PC-9 (cell line): ENCODE measurements around the gene AGAP9. TPM values are rescaled to one million over a fixed set of nuclear protein-coding genes. Genes with fewer than 3 reads are reported as not detected.
A peak's percentile ranks its signal among the peaks of the same experiment; 100 is the strongest.
"Not testable (repeated sequence)": the region's sequence is repeated elsewhere in the genome, so short reads cannot be mapped to it uniquely, and the experiment has no call there.

Experiments
- BruUV-seq: library from RNA; stranded (reverse); fragments of 400-500 nt; replicated peaks from 2 replicates; lab custom pipeline; 2021; lab: Mats Ljungman, UMichigan
- CTCF ChIA-PET: fragments of 300-600 bp; sonication (Branson Sonifier 250); formaldehyde crosslinking; loops from one replicate; lab custom pipeline; 2022; ENCODE audit warnings: antibody characterized with exemption; lab: Charles Lee
- POLR2A ChIA-PET: fragments of 300-600 bp; sonication (Branson Sonifier 250); formaldehyde crosslinking; loops from one replicate; lab custom pipeline; 2022; ENCODE audit warnings: antibody characterized with exemption; ENCODE audit not compliant: unreplicated experiment; lab: Charles Lee
- DNase-seq, 2 experiments: peaks; one replicate each; pipeline versions ENCODE4 v3.0.0 to v3.0.0-alpha.2; 2015 to 2022; ENCODE audit warnings: mixed read lengths in 1 of 2
- H2AFZ ChIP-seq: fragments of 200-600 bp; sonication (generic); 2 replicates; pipeline ENCODE4 v1.8.1; 2017; ENCODE audit warnings: antibody characterized with exemption
- H3F3A ChIP-seq: fragments of 200-600 bp; sonication (generic); 2 replicates; pipeline ENCODE4 v1.8.1; 2017; ENCODE audit warnings: antibody characterized with exemption, mild to moderate bottlenecking, low read depth; ENCODE audit not compliant: insufficient read depth
- H3K27ac ChIP-seq: fragments of 200-600 bp; sonication (generic); 2 replicates; pipeline ENCODE4 v1.6.1; 2016; ENCODE audit warnings: mixed run types
- H3K27me3 ChIP-seq: fragments of 200-600 bp; sonication (generic); 2 replicates; pipeline ENCODE4 v1.6.1; 2016; ENCODE audit warnings: low read depth, mixed run types; ENCODE audit not compliant: insufficient read depth
- H3K36me3 ChIP-seq: fragments of 200-600 bp; sonication (generic); 2 replicates; pipeline ENCODE4 v1.6.1; 2016; ENCODE audit warnings: low read depth, mixed run types
- H3K4me1 ChIP-seq: fragments of 200-600 bp; sonication (generic); replicated peaks from 2 replicates; pipeline ENCODE4 v1.6.1; 2016; ENCODE audit warnings: mixed run types; ENCODE audit not compliant: insufficient read depth
- H3K4me2 ChIP-seq: fragments of 200-600 bp; sonication (generic); 2 replicates; pipeline ENCODE4 v1.6.1; 2017; ENCODE audit warnings: mixed run types
- H3K4me3 ChIP-seq: fragments of 200-600 bp; sonication (generic); 2 replicates; pipeline ENCODE4 v1.6.1; 2016; ENCODE audit warnings: mixed run types
- H3K79me2 ChIP-seq: fragments of 200-600 bp; sonication (generic); 2 replicates; pipeline ENCODE4 v1.6.1; 2017; ENCODE audit warnings: low read depth, mixed run types
- H3K9me2 ChIP-seq: fragments of 200-600 bp; sonication (generic); 2 replicates; pipeline ENCODE4 v1.8.1; 2017; ENCODE audit warnings: mild to moderate bottlenecking; ENCODE audit not compliant: insufficient read depth
- H3K9me3 ChIP-seq: fragments of 200-600 bp; sonication (generic); 2 replicates; pipeline ENCODE4 v1.8.1; 2016; ENCODE audit warnings: low read depth; ENCODE audit not compliant: insufficient read depth
- H4K20me1 ChIP-seq: fragments of 200-600 bp; sonication (generic); 2 replicates; pipeline ENCODE4 v1.8.1; 2017; ENCODE audit not compliant: insufficient read depth
- intact Hi-C: fragments of 100-400 bp; cut with micrococcal nuclease; formaldehyde crosslinking; loops from one replicate; pipeline ENCODE4 v1.10.0; 2022; ENCODE audit not compliant: unreplicated experiment
- total RNA-seq: library from RNA; stranded (reverse); gene quantifications from 2 replicates; pipeline ENCODE4 v1.2.3, GENCODE V29; 2021

Gene AGAP9
- total RNA-seq, 1 experiment from 2014 or later, result 14.1 TPM

DNA sequence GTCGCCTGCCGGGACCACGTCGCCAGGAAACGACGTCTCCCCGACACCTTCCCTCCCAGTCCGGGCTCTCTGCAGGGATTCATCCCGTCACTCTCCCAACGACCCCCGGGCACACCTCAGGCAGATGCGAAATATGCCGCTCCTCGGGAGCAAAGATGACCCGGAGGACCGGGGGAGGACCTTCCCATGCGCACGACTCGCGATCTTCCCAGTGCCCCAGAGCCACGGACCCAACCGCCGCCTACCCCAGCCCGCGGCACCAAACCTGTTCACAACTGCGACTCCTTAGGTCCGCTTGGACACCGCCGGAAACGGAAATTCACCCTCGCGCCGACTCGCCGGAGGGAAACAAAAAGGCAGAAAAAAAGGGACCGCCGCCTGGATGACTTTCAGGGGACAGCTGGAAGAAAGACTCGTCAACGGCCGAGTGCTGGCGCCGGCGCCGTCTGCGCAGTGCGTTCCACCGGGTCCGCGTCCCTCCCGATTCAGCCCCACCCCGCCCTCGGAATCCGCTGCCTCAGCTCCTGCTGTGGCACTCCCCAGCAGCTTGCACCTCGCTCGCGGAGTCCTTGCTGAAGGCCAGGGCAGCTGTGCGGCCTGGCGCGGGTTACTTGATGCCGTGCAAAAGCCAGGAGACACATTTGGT, 29.9 kb upstream of the AGAP9 start:
- CTCF ChIA-PET, BruUV-seq, intact Hi-C loops, H4K20me1 ChIP-seq, H3K36me3 ChIP-seq, POLR2A ChIA-PET, H3K79me2 ChIP-seq, H3K9me2 ChIP-seq, H3K27me3 ChIP-seq, H3K4me1 ChIP-seq, H3K9me3 ChIP-seq: not testable (repeated sequence)
- Histone ChIP-seq H2AFZ (peak overlapping the region; percentile 96), H3F3A (peaks cover 10% of the 10 kb centered on the region; the same call in 1 of the 2 replicates), H3K4me3 (peak overlapping the region; percentile 67), H3K4me2 (peak overlapping the region; percentile 84), H3K27ac (peak overlapping the region; percentile 70)
- peak; percentile 79 to 90 for DNase-seq

DNA sequence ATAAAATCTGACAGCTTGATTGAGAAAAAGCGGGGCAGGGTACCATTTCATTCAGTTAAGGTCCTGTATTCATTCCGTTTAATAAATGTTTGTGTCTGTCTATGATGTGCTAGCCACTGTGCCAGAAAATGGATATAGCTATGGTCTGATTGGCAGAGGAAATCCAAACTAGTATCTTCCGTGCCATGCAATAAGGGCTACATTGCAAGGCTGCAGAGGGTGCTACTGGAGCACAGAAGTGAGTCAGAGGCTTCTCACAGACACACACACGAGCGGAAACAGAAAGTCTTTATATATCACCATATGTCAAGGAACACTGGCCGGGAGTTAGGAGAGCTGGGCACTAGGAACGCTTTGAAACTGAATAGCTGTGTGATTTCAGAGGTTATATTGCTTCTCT, 29.3 kb upstream of the AGAP9 start:
- BruUV-seq, H3K27me3 ChIP-seq, H3F3A ChIP-seq, CTCF ChIA-PET, intact Hi-C loops, H3K9me3 ChIP-seq, H3K9me2 ChIP-seq, H3K36me3 ChIP-seq, H3K79me2 ChIP-seq, H4K20me1 ChIP-seq, H3K4me1 ChIP-seq: not testable (repeated sequence)
- Histone ChIP-seq H3K4me2 (peak overlapping the region; percentile 84), H3K4me3 (peak overlapping the region; percentile 67), H2AFZ (peak overlapping the region; percentile 96), H3K27ac (peak overlapping the region; percentile 70)
- POLR2A ChIA-PET, result interaction anchor here (0.6 kb wide), 1 partner anchor 211 kb away, joined by 8 read pairs; no protein-coding TSS in a partner anchor
- peak; percentile 47 to 65 for DNase-seq

DNA sequence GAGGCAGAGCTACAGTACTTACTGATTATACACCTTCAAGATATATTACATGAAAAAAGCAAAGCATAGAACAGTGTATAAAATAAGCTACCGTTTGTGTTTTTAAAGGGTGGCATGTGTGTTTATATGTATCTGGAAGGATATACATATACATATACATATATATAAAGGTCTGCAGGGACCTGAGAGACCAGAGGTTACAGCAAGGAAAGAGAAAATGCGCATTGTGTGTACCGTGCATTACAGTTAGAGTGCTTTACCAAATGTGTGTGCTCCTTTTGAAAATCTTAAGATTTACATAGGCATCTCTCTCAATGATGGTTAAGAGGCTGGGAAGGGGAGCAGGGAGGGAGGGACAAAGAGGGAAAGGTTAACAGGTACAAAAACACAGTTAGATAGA, 23.8 kb upstream of the AGAP9 start:
- H3K36me3 ChIP-seq, DNase-seq, H3K4me3 ChIP-seq, H3K4me1 ChIP-seq, H3F3A ChIP-seq, H4K20me1 ChIP-seq, H3K4me2 ChIP-seq, H3K27ac ChIP-seq, H2AFZ ChIP-seq, BruUV-seq, H3K79me2 ChIP-seq, CTCF ChIA-PET, H3K9me2 ChIP-seq, H3K9me3 ChIP-seq, POLR2A ChIA-PET, intact Hi-C loops, H3K27me3 ChIP-seq: not testable (repeated sequence)

DNA sequence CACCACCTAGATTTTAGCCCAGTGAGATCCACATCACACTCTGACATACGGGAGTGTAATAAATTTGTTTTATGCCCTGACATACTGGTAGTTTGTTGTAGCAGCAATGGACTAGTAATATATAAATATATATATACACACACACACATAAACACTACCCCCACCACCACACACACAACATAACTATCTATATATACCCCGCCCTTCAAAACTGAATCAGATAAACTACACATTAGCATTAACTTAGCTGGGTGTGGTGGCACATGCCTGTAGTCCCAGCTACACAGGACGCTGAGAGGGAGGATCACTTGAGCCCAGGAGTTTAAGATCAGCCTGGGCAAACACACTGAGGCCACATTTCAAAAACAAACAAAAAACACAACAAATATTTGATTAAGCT, 13.0 kb upstream of the AGAP9 start:
- H3K27me3 ChIP-seq, H3F3A ChIP-seq, intact Hi-C loops, DNase-seq, H3K36me3 ChIP-seq, H3K4me2 ChIP-seq, H3K9me2 ChIP-seq, H3K4me3 ChIP-seq, H3K4me1 ChIP-seq, H3K9me3 ChIP-seq, H3K79me2 ChIP-seq, H3K27ac ChIP-seq, POLR2A ChIA-PET, H2AFZ ChIP-seq, H4K20me1 ChIP-seq, CTCF ChIA-PET, BruUV-seq: not testable (repeated sequence)

DNA sequence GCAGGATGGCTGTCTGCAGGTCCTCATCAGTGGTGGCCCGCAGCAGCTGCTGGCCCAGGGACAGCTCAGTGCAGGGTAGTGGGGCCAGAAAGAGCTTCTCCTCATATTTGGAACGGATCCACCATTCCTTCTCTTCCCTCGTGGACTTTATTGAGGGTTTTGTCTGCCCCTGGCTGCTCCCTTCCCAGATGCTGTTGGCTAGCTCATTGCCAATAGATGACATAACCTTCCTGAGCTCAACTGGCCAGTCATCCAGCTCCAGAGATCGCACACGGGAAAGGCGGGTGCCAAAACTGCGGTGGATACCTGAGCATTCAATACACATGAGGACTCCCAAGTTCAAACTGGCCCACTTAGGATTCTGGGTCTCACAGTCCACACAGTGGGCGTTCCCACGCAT, 21.1 kb downstream of the AGAP9 start:
- DNase-seq, H4K20me1 ChIP-seq, H3K4me1 ChIP-seq, H3F3A ChIP-seq, H3K27me3 ChIP-seq, H3K27ac ChIP-seq, H3K9me3 ChIP-seq, H3K4me3 ChIP-seq, H3K9me2 ChIP-seq, H3K79me2 ChIP-seq, POLR2A ChIA-PET, H3K4me2 ChIP-seq, H2AFZ ChIP-seq, BruUV-seq, H3K36me3 ChIP-seq, intact Hi-C loops, CTCF ChIA-PET: not testable (repeated sequence)

DNA sequence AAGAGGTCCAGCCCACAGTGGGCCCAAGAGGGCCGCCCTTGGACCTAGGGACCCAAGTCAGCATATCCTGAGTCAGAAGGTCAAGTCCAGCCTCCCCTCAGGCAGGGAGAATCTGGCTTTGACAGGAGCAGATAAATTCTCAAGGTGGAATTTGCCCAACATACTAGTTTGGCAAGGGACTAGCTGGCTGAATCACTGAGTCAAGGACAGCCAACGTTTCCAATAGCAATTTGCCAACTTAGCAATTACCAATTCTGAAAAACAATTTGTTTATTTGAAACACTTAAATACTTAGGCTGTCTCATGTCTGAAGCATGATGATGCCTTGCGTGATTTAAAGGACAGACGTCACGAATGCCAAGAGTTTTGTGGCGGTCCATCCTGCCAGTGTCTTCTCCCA, 29.2 kb downstream of the AGAP9 start:
- H4K20me1 ChIP-seq, H3K27me3 ChIP-seq, BruUV-seq, H3K4me3 ChIP-seq, CTCF ChIA-PET, POLR2A ChIA-PET, intact Hi-C loops, H3F3A ChIP-seq, H3K27ac ChIP-seq, H3K4me1 ChIP-seq, H3K9me3 ChIP-seq, H3K36me3 ChIP-seq, H2AFZ ChIP-seq, DNase-seq, H3K9me2 ChIP-seq, H3K79me2 ChIP-seq, H3K4me2 ChIP-seq: not testable (repeated sequence)

DNA sequence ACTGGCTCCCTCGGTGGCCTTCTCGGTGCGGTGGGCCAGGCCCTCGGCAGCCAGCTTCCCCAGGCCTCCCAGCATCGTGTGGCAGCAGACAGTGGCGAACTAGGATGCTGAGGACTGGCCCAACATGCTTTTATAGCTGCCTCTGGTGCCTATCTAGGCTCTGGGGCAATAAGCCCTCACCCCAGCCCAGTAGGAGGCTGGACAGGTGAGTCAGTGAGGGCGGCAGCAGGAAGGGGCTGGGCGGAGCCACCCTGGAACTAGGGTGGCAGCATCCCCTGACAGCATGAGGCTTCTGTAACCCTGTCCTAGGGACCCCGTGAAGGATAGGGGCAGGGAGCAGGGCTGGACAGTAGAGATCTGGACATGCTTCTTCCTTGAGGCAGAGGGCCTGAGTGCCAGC, 31.8 kb downstream of the AGAP9 start, which contains the start of gene FAM25G:
Gene FAM25G (minus strand): TSS at position 101 of the 400 bp plus-strand sequence. CDS start 26 bp downstream, at position 75.
- H3F3A ChIP-seq, BruUV-seq, H3K4me2 ChIP-seq, H4K20me1 ChIP-seq, H2AFZ ChIP-seq, H3K9me3 ChIP-seq, H3K4me3 ChIP-seq, CTCF ChIA-PET, H3K9me2 ChIP-seq, H3K27ac ChIP-seq, H3K36me3 ChIP-seq, POLR2A ChIA-PET, H3K4me1 ChIP-seq, intact Hi-C loops, H3K27me3 ChIP-seq, DNase-seq, H3K79me2 ChIP-seq: not testable (repeated sequence)
